Fibroblast of upper back skin (primary cell): ENCODE data around the gene VIL1.
A peak's percentile ranks its signal among the peaks of the same experiment; 100 is the strongest.

Experiments
- DNase-seq: peaks from one replicate; pipeline ENCODE4 v3.0.0-alpha.2; 2013

VIL1 gene

DNA sequence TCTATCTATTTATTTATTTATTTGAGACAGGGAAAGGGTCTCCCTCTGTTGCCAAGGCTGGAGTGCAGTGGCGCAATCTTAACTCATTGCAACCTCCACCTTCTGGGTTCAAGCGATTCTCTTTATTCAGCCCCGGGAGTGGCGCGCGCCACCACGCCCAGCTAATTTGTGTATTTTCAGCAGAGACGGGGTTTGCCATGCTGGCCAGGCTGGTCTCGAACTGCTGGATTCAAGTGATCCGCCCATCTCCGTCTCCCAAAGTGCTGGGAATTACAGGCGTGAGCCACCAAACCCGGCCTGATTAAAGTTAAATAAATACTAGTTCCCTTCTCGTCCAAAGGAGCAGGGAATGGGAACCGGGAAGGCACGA is 23.5 kb upstream of the VIL1 start:
- DNase-seq = no peak

DNA sequence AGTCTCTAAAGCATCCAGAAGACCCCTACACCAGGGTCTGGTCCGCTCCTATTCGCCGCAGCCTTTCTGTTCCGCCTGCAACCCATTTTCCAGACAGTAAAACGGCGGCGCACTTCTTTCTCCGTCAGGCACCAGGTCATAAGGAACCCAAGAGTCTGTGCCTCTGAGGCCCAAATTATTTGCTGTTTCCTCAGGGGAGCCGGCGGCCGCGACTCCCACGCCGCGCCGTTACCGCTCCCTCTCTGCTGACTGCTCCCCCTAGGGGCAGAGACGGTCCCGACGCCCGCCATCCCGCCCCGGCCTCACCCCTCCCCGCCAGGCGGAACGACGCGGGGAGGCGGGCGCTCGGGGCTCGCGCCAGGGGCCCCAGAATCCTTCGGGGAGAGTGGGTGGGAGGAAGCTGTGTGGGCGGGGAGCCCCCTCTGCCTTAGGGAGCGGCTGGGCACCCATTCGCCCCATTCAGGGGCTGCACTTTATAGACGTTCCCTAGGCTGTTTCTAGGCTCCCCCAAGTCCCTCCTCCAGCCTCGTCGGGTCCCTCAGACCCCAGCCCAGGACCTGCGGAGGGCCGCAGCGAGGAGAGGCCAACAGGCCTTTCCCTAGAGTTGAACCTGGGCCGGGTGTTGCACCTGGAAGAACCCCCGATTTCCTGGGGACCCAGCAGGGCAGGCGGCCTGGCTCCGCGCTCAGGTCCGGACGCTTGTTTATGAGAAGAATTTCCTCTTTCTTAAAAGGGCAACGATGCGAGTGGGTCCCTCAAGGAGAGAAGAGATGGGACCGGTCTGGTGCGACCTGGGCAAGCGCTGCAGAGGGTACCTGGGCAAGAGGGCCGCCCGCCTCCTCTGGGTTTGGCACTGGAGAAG is 22.9 kb upstream of the VIL1 start:
- DNase-seq = peak; percentile 97

DNA sequence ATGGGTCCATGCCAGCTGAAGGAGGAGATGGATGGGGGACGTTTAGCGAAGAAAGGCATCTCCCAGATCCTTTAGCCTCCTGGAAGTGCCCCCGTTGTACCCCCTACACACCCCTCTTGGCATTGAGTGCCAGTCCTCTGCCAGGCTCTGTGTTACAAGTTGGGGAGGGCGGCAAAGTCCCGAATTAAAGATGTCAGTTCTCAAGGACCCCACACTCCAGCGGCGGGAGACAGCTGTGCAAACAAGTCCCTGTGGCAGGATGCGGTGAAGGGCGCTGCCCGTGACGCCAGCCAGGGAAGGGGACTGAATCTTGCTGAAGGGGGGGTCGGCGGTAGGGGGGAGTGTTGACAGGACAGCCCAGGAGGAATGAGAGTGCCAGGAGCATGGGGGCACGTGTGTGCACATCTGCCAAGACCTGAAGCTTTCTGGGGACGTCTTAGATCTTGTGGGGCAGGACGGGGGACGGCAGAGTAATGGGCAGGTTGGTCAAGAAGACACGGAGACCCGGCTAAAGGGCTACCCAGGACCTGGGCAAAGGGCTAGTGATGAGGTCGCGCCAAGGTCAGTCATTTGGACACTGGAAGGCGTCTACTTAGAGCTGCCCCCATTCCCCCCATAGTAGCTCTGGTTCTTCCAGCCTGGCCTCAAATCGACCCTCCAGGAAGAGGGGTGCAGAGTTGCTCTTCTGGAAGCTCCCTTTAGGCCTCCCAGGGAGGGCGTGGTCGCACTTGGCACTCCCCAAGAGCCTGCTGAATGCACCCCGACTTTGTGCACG is 22.0 kb upstream of the VIL1 start:
- DNase-seq = peak; percentile 56

DNA sequence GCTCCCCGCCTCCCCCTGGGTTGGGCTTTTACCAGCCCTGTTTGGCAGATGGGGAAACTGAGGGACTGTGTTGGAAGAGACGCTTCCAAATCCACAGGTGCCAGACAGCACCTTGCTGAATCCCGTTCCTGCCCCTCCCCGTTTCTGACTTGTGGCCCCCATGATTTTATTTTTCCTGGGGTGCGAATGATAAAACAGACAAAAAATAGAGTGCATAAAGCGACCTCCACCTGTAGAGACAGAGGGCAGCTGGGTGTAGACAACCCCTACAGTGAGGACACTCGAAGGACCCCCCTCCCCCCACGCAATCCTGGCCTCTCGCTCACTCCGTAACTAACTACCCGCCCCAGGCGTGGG is 21.5 kb upstream of the VIL1 start:
- no peak for DNase-seq

DNA sequence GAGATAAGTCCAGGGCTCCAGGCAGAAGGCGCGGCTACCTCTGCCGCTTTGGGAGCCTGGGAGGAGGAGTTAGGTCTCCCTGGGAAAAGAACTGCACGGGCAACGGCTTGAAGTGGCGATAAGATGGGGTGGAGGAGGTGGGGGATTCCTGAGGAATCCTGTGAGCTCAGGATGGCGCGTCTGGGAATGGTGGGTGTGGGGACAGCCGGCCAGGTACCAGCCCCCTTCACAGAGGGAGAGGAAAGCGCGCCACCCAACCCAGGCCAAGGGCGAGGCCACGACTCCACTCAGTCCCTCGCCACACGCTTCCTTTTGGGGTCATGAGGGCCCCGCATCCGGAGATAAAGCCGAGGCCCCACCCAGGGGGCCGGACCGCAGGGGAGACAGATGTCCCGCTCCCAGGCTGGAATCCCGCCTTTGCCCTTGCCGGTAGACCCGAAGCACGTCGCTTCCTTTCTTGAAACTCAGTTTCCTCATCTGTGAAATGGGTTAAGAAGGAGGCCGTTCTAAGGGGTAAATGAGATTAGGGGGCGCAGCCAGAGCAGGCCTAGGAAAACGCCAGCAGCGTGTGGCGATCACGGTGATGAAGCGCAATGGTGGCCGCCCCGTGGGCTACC is 21.0 kb upstream of the VIL1 start:
- DNase-seq = peak; percentile 79

DNA sequence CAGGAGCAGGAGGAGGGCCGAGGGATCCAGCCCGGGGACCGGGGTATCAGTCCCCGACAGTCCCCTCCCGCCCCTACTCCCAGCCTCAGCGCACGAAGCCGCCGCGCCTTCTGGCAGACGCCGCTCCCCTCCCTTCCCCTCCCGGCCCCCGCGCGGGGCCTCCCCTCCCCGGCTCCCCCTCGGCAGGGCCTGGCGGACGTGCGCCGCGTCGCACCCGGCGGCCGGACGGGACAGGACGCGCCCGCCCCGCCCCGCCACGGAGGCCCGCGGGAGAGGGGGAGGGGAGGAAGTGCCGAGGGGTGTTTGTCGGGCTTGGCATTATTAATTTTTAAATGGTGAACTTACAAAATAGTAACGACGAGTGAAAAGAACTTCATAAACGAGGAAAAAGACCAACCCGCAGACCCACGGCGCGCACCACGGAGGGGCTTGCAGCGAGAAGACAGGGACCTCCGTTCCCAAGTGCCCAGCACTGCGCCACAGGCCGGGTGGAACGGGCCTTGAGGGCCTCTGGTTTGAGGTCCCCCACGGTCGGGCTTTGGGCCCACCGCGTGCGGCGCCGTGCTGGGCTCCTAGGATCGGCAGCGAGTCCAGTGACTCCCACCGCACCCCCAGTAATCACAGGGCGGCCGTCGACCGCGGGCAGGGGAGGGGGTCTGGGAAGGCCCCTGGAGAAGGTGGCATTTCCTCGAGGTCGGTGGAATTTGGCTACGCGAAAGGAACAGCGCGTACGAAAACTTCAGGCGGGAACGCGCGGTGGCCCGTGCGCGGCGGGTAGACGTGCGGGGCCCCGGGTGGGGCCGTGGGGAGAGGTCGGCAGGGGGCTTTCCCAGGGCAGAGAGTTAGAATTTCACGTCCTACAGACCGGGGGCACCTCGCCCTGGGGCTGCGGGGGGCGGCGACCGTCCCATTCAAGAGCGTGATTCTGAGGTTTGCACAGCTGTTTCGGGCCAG is 20.2 kb upstream of the VIL1 start:
- DNase-seq = peak; percentile 77

DNA sequence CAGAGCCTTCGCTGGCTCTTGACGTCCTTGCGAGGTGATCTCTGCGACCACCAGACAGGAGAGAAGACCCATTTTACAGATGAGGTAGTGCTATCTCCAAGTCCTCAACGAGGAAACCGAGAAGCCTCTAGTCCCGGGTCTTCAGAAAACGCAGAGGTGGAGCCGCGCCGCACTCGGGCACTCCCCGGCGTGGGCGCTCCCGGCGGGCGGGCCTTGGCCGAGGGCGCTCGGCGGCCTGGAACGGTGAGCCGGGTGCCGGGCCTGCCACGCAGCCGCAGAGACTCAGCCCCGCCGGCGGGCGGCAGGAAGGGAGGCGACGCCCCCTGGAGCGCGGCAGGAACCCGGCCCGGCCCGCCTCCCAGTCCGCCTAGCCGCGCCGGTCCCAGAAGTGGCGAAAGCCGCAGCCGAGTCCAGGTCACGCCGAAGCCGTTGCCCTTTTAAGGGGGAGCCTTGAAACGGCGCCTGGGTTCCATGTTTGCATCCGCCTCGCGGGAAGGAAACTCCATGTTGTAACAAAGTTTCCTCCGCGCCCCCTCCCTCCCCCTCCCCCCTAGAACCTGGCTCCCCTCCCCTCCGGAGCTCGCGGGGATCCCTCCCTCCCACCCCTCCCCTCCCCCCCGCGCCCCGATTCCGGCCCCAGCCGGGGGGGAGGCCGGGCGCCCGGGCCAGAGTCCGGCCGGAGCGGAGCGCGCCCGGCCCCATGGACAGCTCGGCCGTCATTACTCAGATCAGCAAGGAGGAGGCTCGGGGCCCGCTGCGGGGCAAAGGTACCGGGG is 19.3 kb upstream of the VIL1 start, which contains the start of gene CTDSP1:
TSS of gene CTDSP1 (plus strand) at position 478 of the 776 bp plus-strand sequence. CDS start at position 701, 223 bp downstream.
- DNase-seq = peak; percentile 98

DNA sequence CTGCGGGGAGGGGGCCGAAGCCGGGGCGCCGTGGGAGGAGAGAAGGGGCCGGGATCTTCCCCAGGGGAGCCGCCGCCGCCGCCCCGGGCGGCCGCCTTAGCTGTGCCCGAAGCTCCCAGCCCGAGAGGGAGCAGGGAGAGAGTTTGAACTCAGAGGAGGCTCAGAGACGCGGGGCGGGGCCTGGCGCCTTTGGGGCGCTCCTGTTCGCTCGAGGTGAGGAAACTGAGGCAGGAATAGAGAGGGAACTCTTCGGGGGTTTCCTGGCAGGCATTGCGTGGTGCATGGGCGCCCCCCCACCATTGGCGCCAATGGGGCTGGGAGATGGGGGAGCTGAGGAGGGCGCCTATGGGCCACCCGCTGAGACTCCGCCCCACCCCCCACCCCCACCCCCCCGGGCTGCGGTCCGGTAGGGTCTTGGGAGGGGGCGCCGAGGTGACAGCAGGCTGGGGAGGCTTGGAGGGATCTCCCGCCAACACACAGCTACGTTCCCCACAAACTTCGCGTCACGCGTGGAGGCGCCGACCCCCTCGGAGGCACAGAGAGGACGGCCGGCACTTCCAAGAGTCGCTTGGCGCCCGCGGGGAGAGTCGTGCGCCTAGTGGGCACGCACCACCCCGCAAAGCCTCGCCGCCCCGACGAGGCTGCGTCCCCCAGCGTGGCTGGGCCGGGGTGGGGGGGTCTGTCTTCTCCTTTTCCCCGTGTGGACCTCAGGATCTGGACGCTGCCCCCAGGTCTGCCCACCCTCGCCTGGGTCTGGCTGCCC is 18.6 kb upstream of the VIL1 start:
- DNase-seq = no peak

DNA sequence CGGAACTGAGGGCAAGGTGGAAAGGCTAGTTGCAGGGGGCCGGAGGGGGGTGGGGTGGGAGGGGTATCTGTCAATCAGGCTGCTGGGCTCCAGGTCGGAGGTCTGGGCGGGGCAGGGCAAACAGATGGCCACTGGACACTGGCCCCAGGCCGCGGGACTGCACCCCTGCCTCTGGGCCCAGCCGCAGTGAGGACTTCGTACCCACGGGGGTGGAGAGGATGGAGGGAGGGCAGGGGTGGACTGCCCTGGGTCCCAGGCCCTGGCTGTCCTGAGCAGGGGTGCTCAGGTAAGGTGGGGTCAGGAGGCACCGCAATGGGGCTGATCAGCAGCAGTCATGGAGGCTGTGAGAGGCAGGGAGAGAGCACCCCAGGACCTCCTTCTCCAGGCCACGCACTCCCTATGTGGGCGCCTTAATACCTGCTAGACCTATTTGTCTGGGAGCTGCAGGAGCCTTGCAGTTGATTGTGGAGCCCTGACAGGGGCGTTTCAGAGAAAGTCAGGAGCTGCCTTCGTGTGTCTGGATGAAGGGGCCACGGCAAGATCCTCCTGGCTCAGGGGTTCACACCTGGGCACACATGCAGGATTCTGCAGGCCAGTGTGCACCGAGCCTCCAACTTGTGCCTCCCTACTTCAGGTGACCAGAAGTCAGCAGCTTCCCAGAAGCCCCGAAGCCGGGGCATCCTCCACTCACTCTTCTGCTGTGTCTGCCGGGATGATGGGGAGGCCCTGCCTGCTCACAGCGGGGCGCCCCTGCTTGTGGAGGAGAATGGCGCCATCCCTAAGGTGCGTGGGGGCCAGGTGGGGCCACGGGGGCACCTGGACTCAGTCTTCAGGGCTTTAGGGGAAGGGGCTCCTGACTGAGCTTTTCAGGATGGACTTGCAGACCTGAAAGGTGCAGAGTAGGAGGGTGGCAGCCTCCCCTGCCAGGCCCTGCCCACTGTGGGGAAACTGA is 17.7 kb upstream of the VIL1 start:
- no peak for DNase-seq

DNA sequence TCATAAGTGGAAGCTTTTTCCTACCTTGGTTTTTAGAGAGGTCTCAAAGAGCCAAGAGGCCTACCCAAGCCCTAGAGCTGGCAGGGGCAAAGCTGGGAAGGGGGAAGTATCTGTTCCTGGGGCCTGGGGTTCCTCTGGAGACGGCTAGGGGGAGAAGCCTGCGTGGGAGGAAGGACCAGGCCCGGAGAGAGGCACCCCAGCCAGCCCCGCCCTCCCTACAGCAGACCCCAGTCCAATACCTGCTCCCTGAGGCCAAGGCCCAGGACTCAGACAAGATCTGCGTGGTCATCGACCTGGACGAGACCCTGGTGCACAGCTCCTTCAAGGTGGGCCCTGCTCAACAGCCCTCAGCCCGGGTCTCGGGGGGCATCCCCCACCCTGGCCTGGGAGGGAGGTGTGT is 17.0 kb upstream of the VIL1 start:
- DNase-seq = no peak

DNA sequence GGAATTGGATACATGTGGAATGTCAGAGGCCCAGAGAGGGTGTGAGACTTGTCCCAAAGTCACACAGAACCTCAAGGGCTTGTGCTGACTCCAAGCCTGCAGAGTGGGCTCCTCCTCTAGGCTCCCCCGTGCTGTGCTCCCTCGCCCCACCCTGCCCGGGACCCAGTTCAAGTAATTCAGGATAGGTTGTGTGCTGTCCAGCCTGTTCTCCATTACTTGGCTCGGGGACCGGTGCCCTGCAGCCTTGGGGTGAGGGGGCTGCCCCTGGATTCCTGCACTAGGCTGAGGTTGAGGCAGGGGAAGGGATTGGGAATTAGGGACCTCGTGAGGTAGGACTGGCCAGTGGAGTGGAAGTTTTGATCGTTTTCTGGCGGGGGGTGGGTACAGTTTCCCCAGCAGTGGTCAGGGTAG is 16.4 kb upstream of the VIL1 start:
- DNase-seq = no peak

DNA sequence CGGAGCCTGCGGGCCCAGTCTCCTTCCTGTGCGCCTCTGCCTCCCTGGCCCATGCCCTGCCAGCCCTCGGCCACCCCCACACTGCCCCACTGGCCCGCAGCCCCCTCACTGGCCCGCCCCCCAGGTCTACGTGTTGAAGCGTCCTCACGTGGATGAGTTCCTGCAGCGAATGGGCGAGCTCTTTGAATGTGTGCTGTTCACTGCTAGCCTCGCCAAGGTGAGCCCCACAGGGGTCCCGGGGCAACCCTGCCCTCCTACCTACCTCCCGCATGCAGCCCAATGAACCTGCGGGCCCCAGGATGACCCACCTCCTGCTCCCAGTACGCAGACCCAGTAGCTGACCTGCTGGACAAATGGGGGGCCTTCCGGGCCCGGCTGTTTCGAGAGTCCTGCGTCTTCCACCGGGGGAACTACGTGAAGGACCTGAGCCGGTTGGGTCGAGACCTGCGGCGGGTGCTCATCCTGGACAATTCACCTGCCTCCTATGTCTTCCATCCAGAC is 16.0 kb upstream of the VIL1 start:
- no peak for DNase-seq

DNA sequence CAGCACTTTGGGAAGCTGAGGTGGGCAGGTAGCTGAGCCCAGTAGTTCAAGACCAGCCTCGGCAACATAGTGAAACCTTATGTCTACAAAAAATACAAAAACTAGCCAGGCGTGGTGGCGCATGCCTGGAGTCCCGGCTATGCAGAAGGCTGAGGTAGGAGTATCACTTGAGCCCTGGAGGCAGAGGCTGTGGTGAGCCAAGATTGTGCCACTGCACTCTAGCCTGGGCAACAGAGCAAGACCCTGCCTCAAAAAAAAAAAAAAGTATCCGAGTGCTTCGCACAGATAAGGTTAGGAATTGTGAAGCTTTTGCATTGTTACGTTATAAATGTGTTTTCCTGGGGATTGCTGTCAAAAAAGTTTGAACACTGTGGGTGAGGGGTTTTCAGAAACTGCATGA is 15.1 kb upstream of the VIL1 start:
- no peak for DNase-seq

DNA sequence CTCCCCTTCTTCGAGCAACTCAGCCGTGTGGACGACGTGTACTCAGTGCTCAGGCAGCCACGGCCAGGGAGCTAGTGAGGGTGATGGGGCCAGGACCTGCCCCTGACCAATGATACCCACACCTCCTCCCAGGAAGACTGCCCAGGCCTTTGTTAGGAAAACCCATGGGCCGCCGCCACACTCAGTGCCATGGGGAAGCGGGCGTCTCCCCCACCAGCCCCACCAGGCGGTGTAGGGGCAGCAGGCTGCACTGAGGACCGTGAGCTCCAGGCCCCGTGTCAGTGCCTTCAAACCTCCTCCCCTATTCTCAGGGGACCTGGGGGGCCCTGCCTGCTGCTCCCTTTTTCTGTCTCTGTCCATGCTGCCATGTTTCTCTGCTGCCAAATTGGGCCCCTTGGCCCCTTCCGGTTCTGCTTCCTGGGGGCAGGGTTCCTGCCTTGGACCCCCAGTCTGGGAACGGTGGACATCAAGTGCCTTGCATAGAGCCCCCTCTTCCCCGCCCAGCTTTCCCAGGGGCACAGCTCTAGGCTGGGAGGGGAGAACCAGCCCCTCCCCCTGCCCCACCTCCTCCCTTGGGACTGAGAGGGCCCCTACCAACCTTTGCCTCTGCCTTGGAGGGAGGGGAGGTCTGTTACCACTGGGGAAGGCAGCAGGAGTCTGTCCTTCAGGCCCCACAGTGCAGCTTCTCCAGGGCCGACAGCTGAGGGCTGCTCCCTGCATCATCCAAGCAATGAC is 14.4 kb upstream of the VIL1 start:
- DNase-seq = no peak

DNA sequence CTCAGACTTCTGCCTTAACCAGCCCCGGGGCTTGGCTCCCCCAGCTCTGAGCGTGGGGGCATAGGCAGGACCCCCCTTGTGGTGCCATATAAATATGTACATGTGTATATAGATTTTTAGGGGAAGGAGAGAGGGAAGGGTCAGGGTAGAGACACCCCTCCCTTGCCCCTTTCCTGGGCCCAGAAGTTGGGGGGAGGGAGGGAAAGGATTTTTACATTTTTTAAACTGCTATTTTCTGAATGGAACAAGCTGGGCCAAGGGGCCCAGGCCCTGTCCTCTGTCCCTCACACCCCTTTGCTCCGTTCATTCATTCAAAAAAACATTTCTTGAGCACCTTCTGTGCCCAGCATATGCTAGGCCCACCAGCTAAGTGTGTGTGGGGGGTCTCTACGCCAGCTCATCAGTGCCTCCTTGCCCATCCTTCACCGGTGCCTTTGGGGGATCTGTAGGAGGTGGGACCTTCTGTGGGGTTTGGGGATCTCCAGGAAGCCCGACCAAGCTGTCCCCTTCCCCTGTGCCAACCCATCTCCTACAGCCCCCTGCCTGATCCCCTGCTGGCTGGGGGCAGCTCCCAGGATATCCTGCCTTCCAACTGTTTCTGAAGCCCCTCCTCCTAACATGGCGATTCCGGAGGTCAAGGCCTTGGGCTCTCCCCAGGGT is 13.7 kb upstream of the VIL1 start:
- DNase-seq = no peak

DNA sequence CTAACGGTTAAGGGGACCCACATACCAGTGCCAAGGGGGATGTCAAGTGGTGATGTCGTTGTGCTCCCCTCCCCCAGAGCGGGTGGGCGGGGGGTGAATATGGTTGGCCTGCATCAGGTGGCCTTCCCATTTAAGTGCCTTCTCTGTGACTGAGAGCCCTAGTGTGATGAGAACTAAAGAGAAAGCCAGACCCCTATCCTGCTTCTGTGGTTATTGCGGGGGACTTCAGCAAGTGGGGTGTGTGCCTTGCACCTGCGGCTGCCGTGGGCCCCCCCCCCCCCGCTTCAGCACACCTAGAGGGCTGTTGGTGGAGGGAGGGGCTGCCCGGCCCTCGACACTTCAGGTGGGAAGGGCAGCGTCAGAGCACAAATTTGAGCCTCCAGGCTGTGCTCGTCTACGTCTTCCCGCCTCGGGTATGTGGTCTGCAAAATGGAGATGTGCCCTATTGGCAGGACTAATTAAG is 13.1 kb upstream of the VIL1 start:
- no peak for DNase-seq

DNA sequence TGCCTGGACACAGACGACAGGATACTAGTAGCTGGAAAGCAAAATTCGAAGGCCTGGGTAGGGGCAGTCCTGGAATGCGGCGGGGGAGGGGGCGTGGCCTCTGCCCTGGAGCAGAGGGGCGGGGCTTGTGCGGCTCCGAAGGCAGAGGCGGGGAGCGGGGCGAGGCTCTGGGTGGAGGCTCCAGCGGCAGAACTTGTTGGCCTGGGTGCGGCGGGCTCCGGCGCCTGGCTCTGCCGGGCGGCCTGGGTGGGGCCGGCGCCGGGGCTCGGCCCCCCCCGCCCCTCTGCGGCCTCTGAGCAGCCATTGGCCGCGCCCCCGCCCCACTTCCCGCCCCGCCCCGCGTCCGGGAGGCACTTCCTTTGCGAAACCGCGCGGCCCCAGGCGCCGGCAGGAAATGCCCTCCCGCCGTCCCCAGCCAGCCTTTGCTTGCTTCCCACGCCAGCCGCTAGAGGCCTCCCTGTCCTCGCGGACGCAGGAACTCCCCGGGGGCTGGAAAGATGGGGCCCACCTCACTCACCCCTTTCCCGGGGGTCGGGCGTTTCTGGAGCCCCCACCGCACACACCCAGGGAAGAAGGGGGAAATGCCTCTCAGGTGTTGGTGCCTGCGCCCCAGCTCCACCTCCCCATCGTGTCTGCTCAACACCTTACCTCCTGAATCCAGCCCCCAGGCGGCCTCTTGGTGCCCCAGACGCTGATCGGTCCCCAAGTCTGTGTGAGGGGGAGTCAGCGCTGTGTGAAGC is 12.5 kb upstream of the VIL1 start:
- peak; percentile 94 for DNase-seq
